Ishikawa (cell line): ENCODE results near the gene CENPL.

Experiments
- EGR1 ChIP-seq: IDR thresholded peaks from 2 replicates; pipeline ENCODE4 v1.6.1; 2012
- EP300 ChIP-seq: IDR thresholded peaks from 2 replicates; pipeline ENCODE4 v1.6.1; 2012; ENCODE audit warnings: borderline replicate concordance
- RAD21 ChIP-seq: IDR thresholded peaks from 2 replicates; pipeline ENCODE4 v1.6.1; 2012; ENCODE audit warnings: low read depth
- TAF1 ChIP-seq: IDR thresholded peaks from 2 replicates; pipeline ENCODE4 v1.6.1; 2012; ENCODE audit warnings: low read depth, mild to moderate bottlenecking
- TCF12 ChIP-seq: IDR thresholded peaks from 2 replicates; pipeline ENCODE4 v1.6.1; 2012; ENCODE audit warnings: low read depth
- TEAD4 ChIP-seq: IDR thresholded peaks from 2 replicates; pipeline ENCODE4 v1.6.1; 2012
- TF ChIP-seq, protein P1 (sequence below): IDR thresholded peaks from 2 replicates; pipeline ENCODE4 v1.6.1; 2012; ENCODE audit warnings: low read depth, mild to moderate bottlenecking
- TF ChIP-seq, protein P2 (sequence below): IDR thresholded peaks from 2 replicates; pipeline ENCODE4 v1.6.1; 2012

DNA sequence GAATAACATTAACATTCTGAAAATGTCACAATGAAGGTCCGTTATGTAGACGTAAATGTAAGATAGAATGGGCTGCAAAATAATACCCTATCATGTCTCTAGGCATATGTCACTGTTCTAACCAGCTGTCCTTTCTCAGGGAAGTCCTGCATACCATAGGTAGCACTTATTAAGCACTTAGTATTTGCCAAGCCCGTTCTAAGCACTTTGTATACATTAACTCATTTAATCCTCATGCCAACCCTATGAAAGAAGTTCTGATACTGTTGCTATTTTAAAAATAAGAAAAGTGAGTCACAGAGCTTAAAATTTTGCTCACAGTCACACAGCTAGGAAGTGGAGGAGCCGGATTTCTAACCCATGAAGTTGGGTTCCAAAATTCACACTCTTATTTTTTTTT, 27.4 kb upstream of the CENPL start:
- TF ChIP-seq RAD21 (no peak), TEAD4 (no peak), TAF1 (no peak), EGR1 (no peak), TCF12 (no peak), EP300 (no peak)
- TF ChIP-seq, protein P1, sequence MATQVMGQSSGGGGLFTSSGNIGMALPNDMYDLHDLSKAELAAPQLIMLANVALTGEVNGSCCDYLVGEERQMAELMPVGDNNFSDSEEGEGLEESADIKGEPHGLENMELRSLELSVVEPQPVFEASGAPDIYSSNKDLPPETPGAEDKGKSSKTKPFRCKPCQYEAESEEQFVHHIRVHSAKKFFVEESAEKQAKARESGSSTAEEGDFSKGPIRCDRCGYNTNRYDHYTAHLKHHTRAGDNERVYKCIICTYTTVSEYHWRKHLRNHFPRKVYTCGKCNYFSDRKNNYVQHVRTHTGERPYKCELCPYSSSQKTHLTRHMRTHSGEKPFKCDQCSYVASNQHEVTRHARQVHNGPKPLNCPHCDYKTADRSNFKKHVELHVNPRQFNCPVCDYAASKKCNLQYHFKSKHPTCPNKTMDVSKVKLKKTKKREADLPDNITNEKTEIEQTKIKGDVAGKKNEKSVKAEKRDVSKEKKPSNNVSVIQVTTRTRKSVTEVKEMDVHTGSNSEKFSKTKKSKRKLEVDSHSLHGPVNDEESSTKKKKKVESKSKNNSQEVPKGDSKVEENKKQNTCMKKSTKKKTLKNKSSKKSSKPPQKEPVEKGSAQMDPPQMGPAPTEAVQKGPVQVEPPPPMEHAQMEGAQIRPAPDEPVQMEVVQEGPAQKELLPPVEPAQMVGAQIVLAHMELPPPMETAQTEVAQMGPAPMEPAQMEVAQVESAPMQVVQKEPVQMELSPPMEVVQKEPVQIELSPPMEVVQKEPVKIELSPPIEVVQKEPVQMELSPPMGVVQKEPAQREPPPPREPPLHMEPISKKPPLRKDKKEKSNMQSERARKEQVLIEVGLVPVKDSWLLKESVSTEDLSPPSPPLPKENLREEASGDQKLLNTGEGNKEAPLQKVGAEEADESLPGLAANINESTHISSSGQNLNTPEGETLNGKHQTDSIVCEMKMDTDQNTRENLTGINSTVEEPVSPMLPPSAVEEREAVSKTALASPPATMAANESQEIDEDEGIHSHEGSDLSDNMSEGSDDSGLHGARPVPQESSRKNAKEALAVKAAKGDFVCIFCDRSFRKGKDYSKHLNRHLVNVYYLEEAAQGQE: no peak
- TF ChIP-seq, protein P2, sequence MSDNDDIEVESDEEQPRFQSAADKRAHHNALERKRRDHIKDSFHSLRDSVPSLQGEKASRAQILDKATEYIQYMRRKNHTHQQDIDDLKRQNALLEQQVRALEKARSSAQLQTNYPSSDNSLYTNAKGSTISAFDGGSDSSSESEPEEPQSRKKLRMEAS: no peak
